Activated B cell treated with CpG ODN at 0.5 μM for 24 hours (primary cell): ENCODE measurements around the gene OOSP4B. TPM values are rescaled to one million over a fixed set of nuclear protein-coding genes. Genes with fewer than 3 reads are reported as not detected.

Experiments used
- ATAC-seq: fragments of 200-7000 bp; cut with Tn5 transposase; one replicate; pipeline ENCODE4 v1.10.0; 2021; ENCODE audit warnings: low read depth, mild to moderate bottlenecking, moderate library complexity
- CTCF ChIA-PET: fragments of 350-600 bp; sonication (Branson Sonifier 250); formaldehyde crosslinking; loops from one replicate; lab custom pipeline; 2021; ENCODE audit warnings: antibody characterized with exemption; lab: Charles Lee
- POLR2A ChIA-PET: fragments of 350-600 bp; sonication (Branson Sonifier 250); formaldehyde crosslinking; loops from one replicate; lab custom pipeline; 2021; ENCODE audit warnings: antibody characterized with exemption; lab: Charles Lee
- DNase-seq: peaks from one replicate; pipeline ENCODE4 v3.0.0; 2022
- H3K27ac Mint-ChIP-seq: one replicate; pipeline ENCODE4 v1.8.0; 2020; ENCODE audit warnings: mixed read lengths
- H3K27me3 Mint-ChIP-seq: one replicate; pipeline ENCODE4 v1.8.0; 2021; ENCODE audit warnings: mixed read lengths
- H3K36me3 Mint-ChIP-seq: one replicate; pipeline ENCODE4 v1.8.0; 2021; ENCODE audit warnings: low read depth, mixed read lengths
- H3K4me1 Mint-ChIP-seq: one replicate; pipeline ENCODE4 v1.8.0; 2021; ENCODE audit warnings: mixed read lengths
- H3K4me3 Mint-ChIP-seq: one replicate; pipeline ENCODE4 v1.8.0; 2020; ENCODE audit warnings: mild to moderate bottlenecking, mixed read lengths
- H3K9me3 Mint-ChIP-seq: one replicate; pipeline ENCODE4 v1.8.0; 2020; ENCODE audit warnings: mixed read lengths
- CTCF ChIP-seq: fragments of 200-600 bp; IDR thresholded peaks from one replicate; pipeline ENCODE4 v1.8.0; 2022; ENCODE audit warnings: antibody characterized with exemption, mild to moderate bottlenecking
- intact Hi-C: fragments of 100-400 bp; cut with micrococcal nuclease; formaldehyde crosslinking; loops from one replicate; pipeline ENCODE4 v1.15.1; 2024
- total RNA-seq: library from RNA; stranded (reverse); gene quantifications from 2 replicates; pipeline ENCODE4 v1.2.3, GENCODE V29; 2022

OOSP4B gene
- total RNA-seq, 1 donor from 2014 or later, result not detected

GRCh38 chr11:59983212-59983611 is 33.8 kb upstream of the OOSP4B start:
- Mint-ChIP-seq H3K4me1 (no peaks in the 10 kb centered on the region), H3K27ac (no peak overlapping the region), H3K4me3 (no peak overlapping the region), H3K36me3 (no peaks in the 10 kb centered on the region), H3K27me3 (peaks cover 12% of the 10 kb centered on the region), H3K9me3 (no peaks in the 10 kb centered on the region)
- DNase-seq (no peak), ATAC-seq (no peak)
- intact Hi-C loops, result no loop called here
- ChIA-PET POLR2A (no interaction called here), CTCF (no interaction called here)
- TF ChIP-seq CTCF, result no peak

DNA sequence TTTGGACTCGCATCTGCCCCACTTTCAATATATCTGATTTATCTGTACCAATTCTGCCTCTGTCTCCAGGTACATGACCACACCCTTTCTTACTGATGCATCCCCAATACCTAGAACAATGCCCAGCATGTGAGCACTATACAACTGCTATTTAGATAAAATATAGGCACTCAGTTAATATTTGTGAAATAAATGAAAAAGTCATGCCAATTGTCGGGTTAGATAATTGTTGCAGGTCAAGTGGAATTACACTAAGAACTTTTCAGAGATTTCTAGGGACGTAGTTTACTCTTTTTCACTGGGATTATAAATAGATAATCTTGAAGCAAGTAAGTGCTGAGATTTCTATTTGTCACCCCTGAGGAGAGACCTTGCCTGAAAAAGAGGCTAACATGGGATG is 32.6 kb upstream of the OOSP4B start:
- intact Hi-C loops, result no loop called here
- H3K27ac Mint-ChIP-seq, result no peak overlapping the region
- ChIA-PET CTCF (no interaction called here), POLR2A (no interaction called here)
- ATAC-seq (no peak), DNase-seq (no peak)
- TF ChIP-seq CTCF, result no peak
- H3K4me3 Mint-ChIP-seq, result no peak overlapping the region
- H3K4me1 Mint-ChIP-seq, result no peaks in the 10 kb centered on the region
- H3K9me3 Mint-ChIP-seq, result peaks cover 2% of the 10 kb centered on the region
- H3K36me3 Mint-ChIP-seq, result no peaks in the 10 kb centered on the region
- peaks cover 11% of the 10 kb centered on the region for H3K27me3 Mint-ChIP-seq

DNA sequence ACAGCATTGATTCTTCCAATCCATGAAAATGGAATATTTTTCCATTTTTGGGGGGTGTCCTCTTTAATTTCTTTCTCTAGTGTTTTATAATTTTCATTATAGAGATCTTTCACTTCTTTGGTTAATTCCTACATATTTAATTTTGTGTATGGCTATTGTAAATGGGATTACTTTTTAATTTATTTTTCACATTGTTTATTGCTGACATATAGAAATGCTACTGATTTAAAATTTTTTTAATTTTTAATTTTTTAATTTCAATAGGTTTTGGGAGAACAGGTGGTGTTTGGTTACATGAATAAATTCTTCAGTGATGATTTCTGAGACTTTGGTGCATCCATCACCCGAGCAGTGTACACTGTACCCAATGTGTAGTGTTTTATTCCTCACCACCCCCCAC is 26.6 kb upstream of the OOSP4B start:
- ChIA-PET POLR2A (no interaction called here), CTCF (no interaction called here)
- TF ChIP-seq CTCF, result no peak
- Mint-ChIP-seq H3K4me3 (no peak overlapping the region), H3K27ac (no peak overlapping the region), H3K36me3 (no peaks in the 10 kb centered on the region), H3K4me1 (no peaks in the 10 kb centered on the region), H3K9me3 (peaks cover 22% of the 10 kb centered on the region), H3K27me3 (peaks cover 7% of the 10 kb centered on the region)
- intact Hi-C loops, result no loop called here
- ATAC-seq, result no peak
- DNase-seq, result no peak

DNA sequence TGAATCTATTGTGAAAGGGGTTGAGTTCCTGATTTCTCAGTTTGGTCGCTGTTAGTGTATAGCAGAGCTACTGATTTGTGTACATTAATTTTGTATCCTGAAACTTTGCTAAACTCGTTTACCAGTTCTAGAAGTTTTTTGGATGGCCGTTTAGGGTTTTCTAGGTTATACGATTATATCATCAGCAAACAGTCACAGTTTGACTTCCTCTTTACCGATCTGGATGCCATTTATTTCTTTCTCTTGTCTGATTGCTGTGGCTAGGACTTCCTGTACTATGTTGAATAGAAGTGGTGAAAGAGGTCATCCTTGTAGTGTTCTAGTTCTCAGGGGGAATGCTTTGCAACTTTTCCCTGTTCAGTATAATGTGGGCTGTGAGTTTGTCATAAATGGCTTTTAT is 24.6 kb upstream of the OOSP4B start:
- ChIA-PET CTCF (no interaction called here), POLR2A (no interaction called here)
- DNase-seq (no peak), ATAC-seq (no peak)
- H3K27me3 Mint-ChIP-seq, result peaks cover 9% of the 10 kb centered on the region
- H3K27ac Mint-ChIP-seq, result no peak overlapping the region
- H3K9me3 Mint-ChIP-seq, result peaks cover 22% of the 10 kb centered on the region
- no peak overlapping the region for H3K4me3 Mint-ChIP-seq
- H3K36me3 Mint-ChIP-seq, result no peaks in the 10 kb centered on the region
- no peaks in the 10 kb centered on the region for H3K4me1 Mint-ChIP-seq
- TF ChIP-seq CTCF, result no peak
- intact Hi-C loops, result no loop called here

- Mint-ChIP-seq H3K36me3 (no peaks in the 10 kb centered on the region), H3K27ac (no peak overlapping the region), H3K27me3 (peaks cover 18% of the 10 kb centered on the region), H3K4me1 (no peaks in the 10 kb centered on the region), H3K9me3 (no peaks in the 10 kb centered on the region), H3K4me3 (no peak overlapping the region)
- ChIA-PET CTCF (no interaction called here), POLR2A (no interaction called here)
- no peak for TF ChIP-seq CTCF
- intact Hi-C loops, result no loop called here
- ATAC-seq, result no peak
- DNase-seq, result no peak
Observed at GRCh38 chr11:59997800-59998199, 19.2 kb upstream of the OOSP4B start.
